GM12891 (cell line): ENCODE results near the gene ARHGEF19.

Experiments used
- POLR2A ChIP-seq: IDR thresholded peaks from 2 replicates; pipeline ENCODE4 v1.6.1; 2011; ENCODE audit warnings: low read depth, low read length, control low read depth
- POLR2AphosphoS5 ChIP-seq: IDR thresholded peaks from 2 replicates; pipeline ENCODE4 v1.6.1; 2011; ENCODE audit warnings: low read depth, low read length, control low read depth
- TAF1 ChIP-seq: IDR thresholded peaks from 2 replicates; pipeline ENCODE4 v1.6.1; 2011; ENCODE audit warnings: low read depth, low read length, control low read depth

- TF ChIP-seq POLR2A (no peak), TAF1 (no peak), POLR2AphosphoS5 (no peak)
Measured at GRCh38 chr1:16189921-16190621, 22.4 kb downstream of the ARHGEF19 start.
